SK-N-SH (cell line): ENCODE measurements around the gene DBH. TPM values are rescaled to one million over a fixed set of nuclear protein-coding genes. Genes with fewer than 3 reads are reported as not detected.

Experiments used
- CTCF ChIA-PET: fragments of 300-600, 350-600 bp; formaldehyde crosslinking; extraction: SDS; loops from one replicate; lab custom pipeline; 2021; lab: Yijun Ruan, JAX
- POLR2A ChIA-PET: fragments of 350-600 bp; sonication (Branson Sonifier 250); formaldehyde crosslinking; extraction: SDS; loops from one replicate; lab custom pipeline; 2020; ENCODE audit warnings: antibody characterized with exemption, inconsistent platforms; lab: Yijun Ruan, JAX
- DNase-seq: peaks from one replicate; pipeline ENCODE4 v3.0.0; 2012
- H2AFZ ChIP-seq: fragments of 200-600 bp; sonication (generic); 2 replicates; pipeline ENCODE4 v1.8.1; 2016; ENCODE audit warnings: antibody characterized with exemption, mild to moderate bottlenecking, low read depth
- H3F3A ChIP-seq: fragments of 200-600 bp; sonication (generic); replicated peaks from 2 replicates; pipeline ENCODE3; 2016; ENCODE audit warnings: antibody characterized with exemption, mild to moderate bottlenecking; ENCODE audit not compliant: insufficient read depth
- H3K27ac ChIP-seq, 2 experiments: fragments of 200-500 bp in 1 of 2; fragments of 200-600 bp in 1 of 2; sonication (Bioruptor generic) in 1 of 2; sonication (generic), shearing (Covaris generic) in 1 of 2; 2 replicates each; pipeline versions ENCODE4 v1.5.1 to v1.6.1; 2014 to 2016; ENCODE audit warnings: low read depth in 2 of 2, inconsistent platforms in 1 of 2, low read length in 1 of 2, mild to moderate bottlenecking in 1 of 2, mixed read lengths in 1 of 2
- H3K27me3 ChIP-seq: fragments of 200-600 bp; sonication (generic), shearing (Covaris generic); 2 replicates; pipeline ENCODE4 v1.6.1; 2016; ENCODE audit warnings: mixed run types; ENCODE audit not compliant: insufficient read depth
- H3K36me3 ChIP-seq, 2 experiments: fragments of 200-500 bp in 1 of 2; fragments of 200-600 bp in 1 of 2; sonication (Bioruptor generic) in 1 of 2; sonication (generic) in 1 of 2; replicated peaks in 1 of 2; 2 replicates each; pipeline versions ENCODE3 to v1.5.1; 2014 to 2016; ENCODE audit warnings: low read length in 1 of 2, mild to moderate bottlenecking in 1 of 2; ENCODE audit not compliant: insufficient read depth in 2 of 2, control insufficient read depth in 1 of 2
- H3K4me1 ChIP-seq, 2 experiments: fragments of 200-500 bp in 1 of 2; fragments of 200-600 bp in 1 of 2; sonication (Bioruptor generic) in 1 of 2; sonication (generic), shearing (Covaris generic) in 1 of 2; 2 replicates each; pipeline versions ENCODE4 v1.5.1 to v1.6.1; 2014 to 2016; ENCODE audit warnings: low read depth in 1 of 2, low read length in 1 of 2, mixed run types in 1 of 2; ENCODE audit not compliant: insufficient read depth in 2 of 2, control insufficient read depth in 1 of 2
- H3K4me2 ChIP-seq: fragments of 200-600 bp; sonication (generic), shearing (Covaris generic); 2 replicates; pipeline ENCODE4 v1.6.1; 2017; ENCODE audit warnings: mixed run types
- H3K4me3 ChIP-seq, 2 experiments: fragments of 200-500 bp in 1 of 2; fragments of 200-600 bp in 1 of 2; sonication (Bioruptor generic) in 1 of 2; sonication (generic), shearing (Covaris generic) in 1 of 2; 2 replicates each; pipeline versions ENCODE4 v1.5.1 to v1.8.1; 2014 to 2016; ENCODE audit warnings: low read depth in 2 of 2, inconsistent platforms in 1 of 2, low read length in 1 of 2, mild to moderate bottlenecking in 1 of 2, mixed read lengths in 1 of 2, moderate library complexity in 1 of 2
- H3K79me2 ChIP-seq: fragments of 200-600 bp; sonication (generic); 2 replicates; pipeline ENCODE4 v1.8.1; 2017; ENCODE audit warnings: mild to moderate bottlenecking; ENCODE audit not compliant: insufficient read depth
- H3K9ac ChIP-seq: fragments of 200-600 bp; sonication (generic); 2 replicates; pipeline ENCODE4 v1.6.1; 2017; ENCODE audit warnings: mixed run types
- H3K9me2 ChIP-seq: fragments of 200-600 bp; sonication (generic); 2 replicates; pipeline ENCODE4 v1.6.1; 2017; ENCODE audit warnings: mixed run types
- H3K9me3 ChIP-seq: fragments of 200-600 bp; sonication (generic); 2 replicates; pipeline ENCODE4 v1.6.1; 2017; ENCODE audit warnings: mixed run types, mild to moderate bottlenecking, moderate library complexity
- H4K20me1 ChIP-seq: fragments of 200-600 bp; sonication (generic); 2 replicates; pipeline ENCODE4 v1.6.1; 2017; ENCODE audit warnings: mild to moderate bottlenecking, mixed run types; ENCODE audit not compliant: insufficient read depth
- CHD2 ChIP-seq: fragments of 150-350 bp; IDR thresholded peaks from 2 replicates; pipeline ENCODE4 v1.6.1; 2018; ENCODE audit warnings: low read length; ENCODE audit not compliant: partially characterized antibody
- ELF1 ChIP-seq: IDR thresholded peaks from 2 replicates; pipeline ENCODE4 v1.4.0; 2012
- FOXJ3 ChIP-seq: sonication (generic); formaldehyde crosslinking; IDR thresholded peaks from 2 replicates; pipeline ENCODE4 v1.5.1; 2020; ENCODE audit warnings: mild to moderate bottlenecking, missing genetic modification reagents
- GABPA ChIP-seq: IDR thresholded peaks from 2 replicates; pipeline ENCODE4 v1.4.0; 2012; ENCODE audit warnings: low read depth, mild to moderate bottlenecking
- GATA2 ChIP-seq: sonication (generic); formaldehyde crosslinking; IDR thresholded peaks from 2 replicates; pipeline ENCODE4 v1.5.0; 2020; ENCODE audit warnings: mild to moderate bottlenecking, missing genetic modification reagents
- IRF3 ChIP-seq: fragments of 150-350 bp; IDR thresholded peaks from 2 replicates; pipeline ENCODE4 v1.6.1; 2016; ENCODE audit warnings: mild to moderate bottlenecking, low read depth, low read length
- MEF2A ChIP-seq: IDR thresholded peaks from 2 replicates; pipeline ENCODE4 v1.4.0; 2012; ENCODE audit warnings: low read depth, borderline replicate concordance
- MXI1 ChIP-seq: IDR thresholded peaks from 2 replicates; pipeline ENCODE4 v1.6.1; 2012; ENCODE audit warnings: mild to moderate bottlenecking, low read depth, low read length, improper control_type of control experiment
- NFIC ChIP-seq: IDR thresholded peaks from 2 replicates; pipeline ENCODE4 v1.4.0; 2012; ENCODE audit warnings: borderline replicate concordance
- NRF1 ChIP-seq: IDR thresholded peaks from 2 replicates; pipeline ENCODE4 v1.6.1; 2012; ENCODE audit warnings: low read depth, mild to moderate bottlenecking, low read length
- PBX3 ChIP-seq: IDR thresholded peaks from 2 replicates; pipeline ENCODE4; 2012
- POLR2AphosphoS5 ChIP-seq: IDR thresholded peaks from 2 replicates; pipeline ENCODE4 v1.6.1; 2012; ENCODE audit warnings: low read depth, low read length
- RAD21 ChIP-seq: IDR thresholded peaks from 2 replicates; pipeline ENCODE4 v1.6.1; 2012; ENCODE audit warnings: mild to moderate bottlenecking, low read length
- REST ChIP-seq: IDR thresholded peaks from 2 replicates; pipeline ENCODE4 v1.6.1; 2012; ENCODE audit warnings: mild to moderate bottlenecking, low read depth, low read length, moderate library complexity
- RXRA ChIP-seq: IDR thresholded peaks from 2 replicates; pipeline ENCODE4 v1.4.0; 2012; ENCODE audit warnings: low read depth, mild to moderate bottlenecking, borderline replicate concordance
- SIN3A ChIP-seq: IDR thresholded peaks from 2 replicates; pipeline ENCODE4 v1.6.1; 2012; ENCODE audit warnings: low read depth, mild to moderate bottlenecking, low read length, moderate library complexity, borderline replicate concordance
- TEAD4 ChIP-seq: IDR thresholded peaks from 2 replicates; pipeline ENCODE4 v1.4.0; 2012; ENCODE audit warnings: mild to moderate bottlenecking, borderline replicate concordance; ENCODE audit not compliant: insufficient read depth
- WGBS: methylation state at CpG from one replicate; pipeline ENCODE4 v1.1.6; 2017; ENCODE audit warnings: low lambda C conversion rate; 5-methylcytosine and 5-hydroxymethylcytosine counted together
- polyA plus RNA-seq, 3 experiments: library from polyadenylated mRNA; depleted of rRNA; stranded (reverse); fragments of >200 nt; gene quantifications; 2 replicates each; pipeline ENCODE4 v1.2.3, GENCODE V29; 2012
- TF ChIP-seq, protein P1 (sequence below): fragments of 200-600 bp; sonication (generic); IDR thresholded peaks from 2 replicates; pipeline ENCODE4 v1.6.1; 2017; ENCODE audit warnings: antibody characterized with exemption, mild to moderate bottlenecking, moderate library complexity

Gene DBH
- polyA plus RNA-seq, 1 of the 3 experiments (the other 2 are of a cell fraction) = 0.92 TPM

DNA sequence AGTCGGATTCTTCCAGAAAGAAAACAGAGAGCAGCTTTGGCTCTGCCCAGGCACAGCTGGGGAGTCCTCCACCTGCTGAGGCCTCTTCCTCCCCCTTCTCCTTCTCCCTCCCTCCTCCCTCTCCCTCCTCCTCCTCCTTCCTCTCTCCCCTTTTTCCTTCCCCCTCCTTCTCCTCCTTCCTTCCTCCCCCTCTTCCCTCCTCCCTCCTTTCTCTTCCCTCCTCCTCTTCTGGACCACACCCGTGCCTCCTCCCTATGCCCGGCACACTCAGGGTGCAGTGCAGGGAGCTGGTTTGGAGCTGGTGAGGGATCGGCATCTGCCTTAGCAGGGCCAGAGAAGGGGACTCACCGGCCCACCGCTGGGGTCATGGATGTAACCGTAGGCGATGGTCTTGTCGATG lies 30.2 kb downstream of the DBH start (continued):
- no peak for TF ChIP-seq IRF3
- TF ChIP-seq FOXJ3 (CRISPR knock-in tag) = no peak
- TF ChIP-seq MEF2A = no peak
- no peak for TF ChIP-seq NFIC
- TF ChIP-seq, protein P1, sequence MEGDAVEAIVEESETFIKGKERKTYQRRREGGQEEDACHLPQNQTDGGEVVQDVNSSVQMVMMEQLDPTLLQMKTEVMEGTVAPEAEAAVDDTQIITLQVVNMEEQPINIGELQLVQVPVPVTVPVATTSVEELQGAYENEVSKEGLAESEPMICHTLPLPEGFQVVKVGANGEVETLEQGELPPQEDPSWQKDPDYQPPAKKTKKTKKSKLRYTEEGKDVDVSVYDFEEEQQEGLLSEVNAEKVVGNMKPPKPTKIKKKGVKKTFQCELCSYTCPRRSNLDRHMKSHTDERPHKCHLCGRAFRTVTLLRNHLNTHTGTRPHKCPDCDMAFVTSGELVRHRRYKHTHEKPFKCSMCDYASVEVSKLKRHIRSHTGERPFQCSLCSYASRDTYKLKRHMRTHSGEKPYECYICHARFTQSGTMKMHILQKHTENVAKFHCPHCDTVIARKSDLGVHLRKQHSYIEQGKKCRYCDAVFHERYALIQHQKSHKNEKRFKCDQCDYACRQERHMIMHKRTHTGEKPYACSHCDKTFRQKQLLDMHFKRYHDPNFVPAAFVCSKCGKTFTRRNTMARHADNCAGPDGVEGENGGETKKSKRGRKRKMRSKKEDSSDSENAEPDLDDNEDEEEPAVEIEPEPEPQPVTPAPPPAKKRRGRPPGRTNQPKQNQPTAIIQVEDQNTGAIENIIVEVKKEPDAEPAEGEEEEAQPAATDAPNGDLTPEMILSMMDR = no peak

DNA sequence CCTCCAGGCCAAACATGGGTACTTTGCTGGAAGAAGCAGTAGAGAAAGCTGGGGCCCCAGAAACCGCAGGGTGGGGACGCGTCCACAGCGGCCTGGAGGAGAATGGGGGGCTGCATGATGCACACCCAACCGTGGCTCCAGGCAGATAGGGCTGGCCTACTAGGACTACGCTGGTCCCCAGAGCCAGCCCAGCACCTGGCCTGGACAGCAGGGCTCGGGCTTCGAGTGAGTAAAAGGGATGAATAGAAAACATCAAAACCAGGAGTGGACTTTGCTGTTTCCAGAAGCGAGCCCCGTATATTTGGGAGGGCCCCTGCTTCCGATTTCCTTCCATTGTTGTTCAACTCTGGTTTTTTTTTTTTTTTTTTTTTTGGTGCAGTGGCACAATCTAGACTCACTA lies 30.7 kb downstream of the DBH start:
- H3K27me3 ChIP-seq = no peaks in the 10 kb centered on the region
- WGBS = 63% methylated on average over 11 of the region's 11 CpGs
- POLR2A ChIA-PET = interaction anchor here (0.6 to 3.6 kb wide), 6 partner anchors 11 to 152 kb away, joined by 3 to 21 read pairs (median 5); partner anchors contain the start of gene ADAMTSL2
- H3K9me3 ChIP-seq = no peaks in the 10 kb centered on the region
- H3F3A ChIP-seq = no peaks in the 10 kb centered on the region
- no peaks in the 10 kb centered on the region for H3K36me3 ChIP-seq
- H3K79me2 ChIP-seq = no peaks in the 10 kb centered on the region
- no peaks in the 10 kb centered on the region for H3K9me2 ChIP-seq
- CTCF ChIA-PET = interaction anchor here (0.6 to 1.0 kb wide), 5 partner anchors 10 to 69 kb away, joined by 3 to 4 read pairs (median 3); no protein-coding TSS in a partner anchor
- peak overlapping the region in 1 of 2 experiments; percentile 20; a peak in 1 of 4 replicates for H3K27ac ChIP-seq
- no peak for DNase-seq
- no peak overlapping the region for H2AFZ ChIP-seq
- peaks cover 0 to 55% of the 10 kb centered on the region in 2 experiments; a peak in 1 of 4 replicates for H3K4me1 ChIP-seq
- TF ChIP-seq GABPA = no peak
- no peak for TF ChIP-seq GATA2 (CRISPR knock-in tag)
- TF ChIP-seq MXI1 = no peak
- TF ChIP-seq NRF1 = no peak
- no peak for TF ChIP-seq TEAD4
- TF ChIP-seq PBX3 = no peak
- TF ChIP-seq RAD21 = no peak
- no peak for TF ChIP-seq ELF1
- no peak for TF ChIP-seq CHD2
- TF ChIP-seq RXRA = no peak
- TF ChIP-seq SIN3A = no peak
- no peak for TF ChIP-seq REST
- no peak for TF ChIP-seq POLR2AphosphoS5
- TF ChIP-seq, all 33 proteins: peak for 0
- H3K4me2 ChIP-seq = no peak overlapping the region
- H4K20me1 ChIP-seq = no peaks in the 10 kb centered on the region
- no peak overlapping the region for H3K9ac ChIP-seq
- H3K4me3 ChIP-seq = no peak overlapping the region
